Measurements from ENCODE around the gene KLC1.

KLC1 gene

GRCh38 chr14:103656031-103656755 lies 27.2 kb downstream of the KLC1 start:
- Mint-ChIP-seq H3K27me3 (no peaks in the 10 kb centered on the region), H3K4me3 (no peak overlapping the region), H3K27ac (peak overlapping the region in 1 of 2 donors; percentile 41), H3K4me1 (ENCODE audit: low read depth in 2 of 2) (peaks cover 20 to 35% of the 10 kb centered on the region in 2 donors), H3K36me3 (ENCODE audit: insufficient read depth) (peaks cover 88% of the 10 kb centered on the region), H3K9me3 (no peaks in the 10 kb centered on the region)
- no peak for ATAC-seq (replicated peaks)
- DNase-seq = no peak

- DNase-seq (no peak), ATAC-seq (replicated peaks) (no peak)
- Mint-ChIP-seq H3K36me3 (ENCODE audit: insufficient read depth) (peaks cover 90% of the 10 kb centered on the region), H3K27ac (peak overlapping the region; percentile 49 to 65), H3K4me1 (ENCODE audit: low read depth in 2 of 2) (peaks cover 17 to 30% of the 10 kb centered on the region in 2 donors), H3K4me3 (no peak overlapping the region), H3K27me3 (no peaks in the 10 kb centered on the region), H3K9me3 (no peaks in the 10 kb centered on the region)
These were observed 27.7 kb downstream of the KLC1 start for GRCh38 chr14:103656756-103657133.

- H3K9me3 Mint-ChIP-seq = no peaks in the 10 kb centered on the region
- ATAC-seq (replicated peaks) (no peak), DNase-seq (no peak)
- H3K36me3 Mint-ChIP-seq (ENCODE audit: insufficient read depth) = peaks cover 88% of the 10 kb centered on the region
- no peak overlapping the region for H3K4me3 Mint-ChIP-seq
- peaks cover 13 to 28% of the 10 kb centered on the region in 2 donors for H3K4me1 Mint-ChIP-seq (ENCODE audit: low read depth in 2 of 2)
- peak overlapping the region; percentile 49 to 65 for H3K27ac Mint-ChIP-seq
- H3K27me3 Mint-ChIP-seq = no peaks in the 10 kb centered on the region
These were observed 28.5 kb downstream of the KLC1 start for GRCh38 chr14:103657471-103657870.

- Mint-ChIP-seq H3K9me3 (no peaks in the 10 kb centered on the region), H3K27me3 (no peaks in the 10 kb centered on the region), H3K4me1 (ENCODE audit: low read depth in 2 of 2) (peaks cover 3 to 13% of the 10 kb centered on the region in 2 donors), H3K27ac (no peak overlapping the region), H3K4me3 (no peak overlapping the region), H3K36me3 (ENCODE audit: insufficient read depth) (peaks cover 95% of the 10 kb centered on the region)
- no peak for ATAC-seq (replicated peaks)
- no peak for DNase-seq
These were observed 30.6 kb downstream of the KLC1 start for GRCh38 chr14:103659631-103660030.

GRCh38 chr14:103662029-103662428 lies 33.0 kb downstream of the KLC1 start:
- Mint-ChIP-seq H3K9me3 (no peaks in the 10 kb centered on the region), H3K4me3 (no peak overlapping the region), H3K36me3 (ENCODE audit: insufficient read depth) (peaks cover 95% of the 10 kb centered on the region), H3K4me1 (ENCODE audit: low read depth in 2 of 2) (peaks cover 2 to 12% of the 10 kb centered on the region in 2 donors), H3K27me3 (no peaks in the 10 kb centered on the region), H3K27ac (no peak overlapping the region)
- no peak for ATAC-seq (replicated peaks)
- no peak for DNase-seq

GRCh38 chr14:103662591-103662990 lies 33.6 kb downstream of the KLC1 start:
- ATAC-seq (replicated peaks) (no peak), DNase-seq (no peak)
- Mint-ChIP-seq H3K36me3 (ENCODE audit: insufficient read depth) (peaks cover 93% of the 10 kb centered on the region), H3K4me3 (no peak overlapping the region), H3K27ac (no peak overlapping the region), H3K9me3 (no peaks in the 10 kb centered on the region), H3K4me1 (ENCODE audit: low read depth in 2 of 2) (peaks cover 1 to 9% of the 10 kb centered on the region in 2 donors), H3K27me3 (no peaks in the 10 kb centered on the region)

- ATAC-seq (replicated peaks) (no peak), DNase-seq (no peak)
- H3K36me3 Mint-ChIP-seq (ENCODE audit: insufficient read depth) = peaks cover 93% of the 10 kb centered on the region
- H3K27me3 Mint-ChIP-seq = no peaks in the 10 kb centered on the region
- no peak overlapping the region for H3K4me3 Mint-ChIP-seq
- H3K27ac Mint-ChIP-seq = peak overlapping the region in 1 of 2 donors; percentile 18
- peaks cover 1 to 9% of the 10 kb centered on the region in 2 donors for H3K4me1 Mint-ChIP-seq (ENCODE audit: low read depth in 2 of 2)
- H3K9me3 Mint-ChIP-seq = no peaks in the 10 kb centered on the region
These were observed 34.5 kb downstream of the KLC1 start for GRCh38 chr14:103663506-103663905.

GRCh38 chr14:103667671-103668070 lies 38.7 kb downstream of the KLC1 start:
- no peak for DNase-seq
- H3K36me3 Mint-ChIP-seq (ENCODE audit: insufficient read depth) = peaks cover 91% of the 10 kb centered on the region
- H3K4me3 Mint-ChIP-seq = no peak overlapping the region
- H3K9me3 Mint-ChIP-seq = no peaks in the 10 kb centered on the region
- ATAC-seq (replicated peaks) = no peak
- no peaks in the 10 kb centered on the region for H3K27me3 Mint-ChIP-seq
- H3K4me1 Mint-ChIP-seq (ENCODE audit: low read depth in 2 of 2) = peaks cover 0 to 4% of the 10 kb centered on the region in 2 donors
- no peak overlapping the region for H3K27ac Mint-ChIP-seq

GRCh38 chr14:103668117-103668516 lies 39.1 kb downstream of the KLC1 start:
- Mint-ChIP-seq H3K27ac (no peak overlapping the region), H3K36me3 (ENCODE audit: insufficient read depth) (peaks cover 92% of the 10 kb centered on the region)

GRCh38 chr14:103669370-103669769 lies 40.4 kb downstream of the KLC1 start:
- H3K27me3 Mint-ChIP-seq = no peaks in the 10 kb centered on the region
- H3K9me3 Mint-ChIP-seq = no peaks in the 10 kb centered on the region
- ATAC-seq (replicated peaks) (no peak), DNase-seq (no peak)
- no peak overlapping the region for H3K4me3 Mint-ChIP-seq
- peaks cover 0 to 4% of the 10 kb centered on the region in 2 donors for H3K4me1 Mint-ChIP-seq (ENCODE audit: low read depth in 2 of 2)
- H3K27ac Mint-ChIP-seq = no peak overlapping the region
- H3K36me3 Mint-ChIP-seq (ENCODE audit: insufficient read depth) = peaks cover 92% of the 10 kb centered on the region

More at GRCh38 chr14:103668117-103668516, 39.1 kb downstream of the KLC1 start:
- Mint-ChIP-seq H3K9me3 (no peaks in the 10 kb centered on the region), H3K4me3 (no peak overlapping the region), H3K4me1 (ENCODE audit: low read depth in 2 of 2) (peaks cover 0 to 4% of the 10 kb centered on the region in 2 donors), H3K27me3 (no peaks in the 10 kb centered on the region)
- DNase-seq (no peak), ATAC-seq (replicated peaks) (no peak)

- Mint-ChIP-seq H3K9me3 (no peaks in the 10 kb centered on the region), H3K4me1 (ENCODE audit: low read depth in 2 of 2) (peaks cover 0 to 1% of the 10 kb centered on the region in 2 donors), H3K27ac (peak overlapping the region in 1 of 2 donors; percentile 33), H3K36me3 (ENCODE audit: insufficient read depth) (peaks cover 90% of the 10 kb centered on the region), H3K4me3 (no peak overlapping the region), H3K27me3 (no peaks in the 10 kb centered on the region)
- no peak for DNase-seq
- no peak for ATAC-seq (replicated peaks)
These were observed 42.9 kb downstream of the KLC1 start for GRCh38 chr14:103671911-103672310.

- peaks cover 0 to 3% of the 10 kb centered on the region in 2 donors for H3K4me1 Mint-ChIP-seq (ENCODE audit: low read depth in 2 of 2)
- DNase-seq (no peak), ATAC-seq (replicated peaks) (no peak)
These were observed 46.9 kb downstream of the KLC1 start for GRCh38 chr14:103675957-103676356.

GRCh38 chr14:103676881-103677675 lies 48.1 kb downstream of the KLC1 start:
- Mint-ChIP-seq H3K9me3 (no peaks in the 10 kb centered on the region), H3K27ac (peak overlapping the region; percentile 11 to 36), H3K27me3 (no peaks in the 10 kb centered on the region), H3K36me3 (ENCODE audit: insufficient read depth) (peaks cover 95% of the 10 kb centered on the region), H3K4me1 (ENCODE audit: low read depth in 2 of 2) (peaks cover 0 to 3% of the 10 kb centered on the region in 2 donors), H3K4me3 (no peak overlapping the region)
- ATAC-seq (replicated peaks) = no peak
- DNase-seq = no peak

More at GRCh38 chr14:103675957-103676356, 46.9 kb downstream of the KLC1 start:
- Mint-ChIP-seq H3K9me3 (no peaks in the 10 kb centered on the region), H3K27me3 (no peaks in the 10 kb centered on the region), H3K27ac (peak overlapping the region in 1 of 2 donors; percentile 53), H3K36me3 (ENCODE audit: insufficient read depth) (peaks cover 95% of the 10 kb centered on the region), H3K4me3 (no peak overlapping the region)
